GM12872 (cell line): ENCODE results near the gene CRK.

Experiments used
- CTCF ChIP-seq: IDR thresholded peaks from 3 replicates; pipeline ENCODE4 v1.5.1; 2011; ENCODE audit warnings: low read depth, mild to moderate bottlenecking, low read length, moderate library complexity; ENCODE audit not compliant: insufficient read depth

The CRK gene

GRCh38 chr17:1390432-1391367 lies 65.3 kb downstream of the CRK start:
- TF ChIP-seq CTCF, result no peak

GRCh38 chr17:1386265-1386664 lies 69.8 kb downstream of the CRK start:
- no peak for TF ChIP-seq CTCF

- TF ChIP-seq CTCF, result no peak
Measured at GRCh38 chr17:1385861-1386260, 70.2 kb downstream of the CRK start.

GRCh38 chr17:1384905-1385435 lies 71.1 kb downstream of the CRK start:
- TF ChIP-seq CTCF, result no peak

GRCh38 chr17:1379930-1380313 lies 76.1 kb downstream of the CRK start:
- no peak for TF ChIP-seq CTCF

GRCh38 chr17:1379208-1379929 lies 76.7 kb downstream of the CRK start:
- no peak for TF ChIP-seq CTCF

- TF ChIP-seq CTCF, result no peak
Measured at GRCh38 chr17:1377334-1377733, 78.7 kb downstream of the CRK start.
